GM23248 (cell line): Measurements from ENCODE around the gene TMC5. TPM values are rescaled to one million over a fixed set of nuclear protein-coding genes. Genes with fewer than 3 reads are reported as not detected.

Experiments used
- DNase-seq: peaks from one replicate; pipeline ENCODE4 v3.0.0-alpha.2; 2015
- H2AFZ ChIP-seq: fragments of 200-600 bp; sonication (generic); 2 replicates; pipeline ENCODE4 v1.6.1; 2016; ENCODE audit warnings: antibody characterized with exemption
- H3F3A ChIP-seq: fragments of 200-600 bp; sonication (generic); 2 replicates; pipeline ENCODE4 v1.6.1; 2016; ENCODE audit warnings: mild to moderate bottlenecking, antibody characterized with exemption, mixed run types; ENCODE audit not compliant: insufficient read depth
- H3K27ac ChIP-seq: fragments of 200-600 bp; sonication (generic); 2 replicates; pipeline ENCODE4 v1.5.1; 2016; ENCODE audit warnings: mild to moderate bottlenecking
- H3K27me3 ChIP-seq: fragments of 200-600 bp; sonication (generic); replicated peaks from 2 replicates; pipeline ENCODE4 v1.6.1; 2016; ENCODE audit warnings: mild to moderate bottlenecking; ENCODE audit not compliant: insufficient read depth
- H3K36me3 ChIP-seq: fragments of 200-600 bp; sonication (generic); 2 replicates; pipeline ENCODE4 v1.6.1; 2016; ENCODE audit warnings: low read depth, mild to moderate bottlenecking
- H3K4me1 ChIP-seq: fragments of 200-600 bp; sonication (generic); 2 replicates; pipeline ENCODE4 v1.6.1; 2016; ENCODE audit warnings: mild to moderate bottlenecking; ENCODE audit not compliant: insufficient read depth
- H3K4me2 ChIP-seq: fragments of 200-600 bp; sonication (generic); one replicate; pipeline ENCODE4 v1.6.1; 2016; ENCODE audit warnings: mild to moderate bottlenecking; ENCODE audit not compliant: unreplicated experiment
- H3K4me3 ChIP-seq: fragments of 200-600 bp; sonication (generic); 2 replicates; pipeline ENCODE4 v1.5.1; 2016; ENCODE audit warnings: mild to moderate bottlenecking
- H3K79me2 ChIP-seq: fragments of 200-600 bp; sonication (generic); 2 replicates; pipeline ENCODE4 v1.6.1; 2016; ENCODE audit warnings: mild to moderate bottlenecking; ENCODE audit not compliant: insufficient read depth
- H3K9ac ChIP-seq: fragments of 200-600 bp; sonication (generic); 2 replicates; pipeline ENCODE4 v1.6.1; 2016; ENCODE audit warnings: mild to moderate bottlenecking
- H3K9me2 ChIP-seq: fragments of 200-600 bp; sonication (generic); 2 replicates; pipeline ENCODE4 v1.6.1; 2016; ENCODE audit warnings: mixed run types, mild to moderate bottlenecking, moderate library complexity; ENCODE audit not compliant: insufficient read depth
- H3K9me3 ChIP-seq: fragments of 200-600 bp; sonication (generic); one replicate; pipeline ENCODE4 v1.6.1; 2017; ENCODE audit warnings: low read depth
- H4K20me1 ChIP-seq: fragments of 200-600 bp; sonication (generic); 2 replicates; pipeline ENCODE4 v1.6.0; 2016; ENCODE audit not compliant: insufficient read depth
- EZH2 ChIP-seq: fragments of 200-600 bp; sonication (generic); IDR thresholded peaks from 2 replicates; pipeline ENCODE4 v1.6.1; 2018; ENCODE audit warnings: antibody characterized with exemption, mild to moderate bottlenecking; ENCODE audit not compliant: insufficient read depth, poor library complexity, severe bottlenecking
- EZH2phosphoT487 ChIP-seq: fragments of 200-600 bp; sonication (generic); IDR thresholded peaks from 2 replicates; pipeline ENCODE4 v1.6.1; 2018; ENCODE audit warnings: antibody characterized with exemption, moderate library complexity, mild to moderate bottlenecking, low read depth; ENCODE audit not compliant: insufficient read depth
- WGBS, 2 experiments: methylation state at CpG; one replicate each; pipeline ENCODE4 v1.1.6; 2015 to 2017; ENCODE audit warnings: low lambda C conversion rate in 2 of 2, low coverage in 1 of 2; ENCODE audit errors: missing lambda C conversion rate in 2 of 2; 5-methylcytosine and 5-hydroxymethylcytosine counted together
- in situ Hi-C: fragments of 300-500 bp; cut with MboI; formaldehyde crosslinking; loops from 2 replicates; pipeline ENCODE4 v1.15.0; 2020
- polyA plus RNA-seq: library from polyadenylated mRNA; unstranded; fragments of >200 nt; fragmentation: Nextera tagmentation; extraction: Ambion mirVana; gene quantifications from 2 replicates; pipeline ENCODE4 v1.2.1, GENCODE V29; 2016
- total RNA-seq: library from RNA; depleted of rRNA; stranded (reverse); fragments of >200 nt; shearing (Covaris generic); gene quantifications from 2 replicates; pipeline ENCODE4 v1.2.3, GENCODE V29; 2014

The TMC5 gene
- total and polyA plus RNA-seq, 2 experiments from 2014 or later = not detected

DNA sequence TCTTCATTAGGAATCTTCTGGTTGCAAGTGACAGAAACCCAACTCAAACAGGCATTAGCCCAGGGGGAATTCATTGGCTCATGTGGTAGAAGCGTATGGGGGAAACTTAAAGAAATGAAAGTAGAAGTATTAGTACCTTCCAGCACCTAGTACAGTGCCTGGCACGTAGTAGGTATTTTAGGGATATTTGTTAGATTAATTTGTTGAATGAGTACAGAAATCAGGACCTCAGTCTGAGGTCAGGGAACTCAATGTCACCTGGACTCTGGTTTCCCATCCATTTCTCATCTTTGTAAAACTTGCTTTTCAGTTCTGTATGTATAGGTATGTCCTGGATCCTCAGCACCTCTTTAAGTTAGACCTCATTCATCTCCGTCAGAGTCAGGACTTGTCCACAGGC lies 32.5 kb downstream of the TMC5 start:
- Histone ChIP-seq H3K4me1 (no peaks in the 10 kb centered on the region), H3K27ac (no peak overlapping the region), H3K9me2 (no peaks in the 10 kb centered on the region), H3K4me3 (no peak overlapping the region), H4K20me1 (no peaks in the 10 kb centered on the region), H3K79me2 (no peaks in the 10 kb centered on the region), H3K4me2 (no peak overlapping the region), H3K36me3 (no peaks in the 10 kb centered on the region), H2AFZ (no peak overlapping the region), H3K9me3 (no peaks in the 10 kb centered on the region), H3F3A (no peaks in the 10 kb centered on the region), H3K9ac (no peak overlapping the region), H3K27me3 (0 out of 2 replicates have a peak, but pooled peaks cover 3% of the 10 kb centered on the region)
- in situ Hi-C loops = no loop called here
- TF ChIP-seq EZH2 = no peak
- TF ChIP-seq EZH2phosphoT487 = no peak
- WGBS, 2 experiments = 31 to 42% methylated on average over 3 of the region's 3 CpGs
- no peak for DNase-seq

DNA sequence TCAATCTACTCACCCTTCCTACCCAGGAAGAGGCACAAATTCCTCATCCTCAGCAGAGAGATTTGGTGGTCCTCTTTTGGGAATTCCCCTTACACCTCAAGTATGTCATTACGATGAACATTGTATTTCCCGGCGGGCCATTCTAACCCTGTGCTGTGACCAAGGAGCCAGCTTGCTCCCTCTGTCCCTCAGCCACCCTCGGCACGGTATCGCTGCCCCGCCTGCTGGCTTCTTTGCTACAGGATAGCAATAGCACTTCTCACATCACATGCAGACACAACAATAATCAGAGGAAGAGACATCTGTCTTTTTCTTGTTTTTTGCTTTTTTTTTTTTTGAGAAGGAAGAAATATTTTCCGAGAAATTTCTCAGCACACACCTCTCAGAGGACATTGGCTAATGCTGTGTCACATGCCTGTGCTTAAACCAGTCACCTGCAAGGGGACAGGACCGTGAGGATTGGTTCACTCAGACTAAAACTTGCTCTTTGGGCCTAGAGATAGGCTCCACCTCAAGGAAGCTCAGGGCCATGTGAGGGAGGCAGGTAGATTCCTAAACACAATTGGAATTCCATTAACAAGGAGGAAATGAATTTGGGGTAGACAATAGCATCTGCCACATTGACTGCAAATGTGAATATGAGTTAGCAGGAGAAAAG lies 41.2 kb downstream of the TMC5 start:
- Histone ChIP-seq H3K27ac (no peak overlapping the region), H3K4me1 (no peaks in the 10 kb centered on the region), H3K4me2 (no peak overlapping the region), H3K9ac (no peak overlapping the region), H3F3A (no peaks in the 10 kb centered on the region), H2AFZ (no peak overlapping the region), H3K4me3 (no peak overlapping the region), H3K36me3 (no peaks in the 10 kb centered on the region), H3K79me2 (no peaks in the 10 kb centered on the region), H3K27me3 (no peaks in the 10 kb centered on the region), H4K20me1 (no peaks in the 10 kb centered on the region), H3K9me3 (no peaks in the 10 kb centered on the region), H3K9me2 (no peaks in the 10 kb centered on the region)
- in situ Hi-C loops = no loop called here
- WGBS, 2 experiments = 33 to 37% methylated on average over 9 of the region's 9 CpGs
- DNase-seq = no peak
- TF ChIP-seq EZH2phosphoT487 (no peak), EZH2 (no peak)

DNA sequence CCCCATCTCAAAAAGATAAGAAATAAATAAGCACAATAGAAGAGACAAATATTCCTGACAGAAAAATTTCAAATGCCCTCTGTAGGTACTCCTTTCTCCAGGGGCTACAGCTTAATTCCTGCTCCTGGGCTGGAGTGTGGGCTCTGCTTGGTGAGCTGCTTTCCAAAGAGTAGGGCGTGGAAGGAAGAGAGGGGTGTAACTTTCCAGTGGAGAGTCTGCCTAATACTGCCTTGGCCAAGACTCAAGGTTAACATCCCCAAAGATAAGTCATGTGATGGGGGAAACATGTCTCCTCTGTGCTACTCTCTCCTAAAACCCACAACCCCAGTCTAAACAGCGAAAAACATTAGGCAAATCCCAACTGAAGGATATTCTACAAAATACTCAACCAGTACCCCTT lies 42.7 kb downstream of the TMC5 start:
- no peaks in the 10 kb centered on the region for H3F3A ChIP-seq
- 36 to 41% methylated on average over 2 of the region's 2 CpGs for WGBS, 2 experiments
- no peak overlapping the region for H3K9ac ChIP-seq
- no peak overlapping the region for H3K27ac ChIP-seq
- TF ChIP-seq EZH2 = no peak
- TF ChIP-seq EZH2phosphoT487 = no peak
- no peaks in the 10 kb centered on the region for H3K27me3 ChIP-seq
- no peaks in the 10 kb centered on the region for H3K9me2 ChIP-seq
- no peak for DNase-seq
- no peak overlapping the region for H2AFZ ChIP-seq
- H4K20me1 ChIP-seq = no peaks in the 10 kb centered on the region
- no peak overlapping the region for H3K4me2 ChIP-seq
- no peaks in the 10 kb centered on the region for H3K9me3 ChIP-seq
- H3K79me2 ChIP-seq = no peaks in the 10 kb centered on the region
- no peaks in the 10 kb centered on the region for H3K4me1 ChIP-seq
- H3K4me3 ChIP-seq = no peak overlapping the region
- in situ Hi-C loops = no loop called here
- H3K36me3 ChIP-seq = no peaks in the 10 kb centered on the region

DNA sequence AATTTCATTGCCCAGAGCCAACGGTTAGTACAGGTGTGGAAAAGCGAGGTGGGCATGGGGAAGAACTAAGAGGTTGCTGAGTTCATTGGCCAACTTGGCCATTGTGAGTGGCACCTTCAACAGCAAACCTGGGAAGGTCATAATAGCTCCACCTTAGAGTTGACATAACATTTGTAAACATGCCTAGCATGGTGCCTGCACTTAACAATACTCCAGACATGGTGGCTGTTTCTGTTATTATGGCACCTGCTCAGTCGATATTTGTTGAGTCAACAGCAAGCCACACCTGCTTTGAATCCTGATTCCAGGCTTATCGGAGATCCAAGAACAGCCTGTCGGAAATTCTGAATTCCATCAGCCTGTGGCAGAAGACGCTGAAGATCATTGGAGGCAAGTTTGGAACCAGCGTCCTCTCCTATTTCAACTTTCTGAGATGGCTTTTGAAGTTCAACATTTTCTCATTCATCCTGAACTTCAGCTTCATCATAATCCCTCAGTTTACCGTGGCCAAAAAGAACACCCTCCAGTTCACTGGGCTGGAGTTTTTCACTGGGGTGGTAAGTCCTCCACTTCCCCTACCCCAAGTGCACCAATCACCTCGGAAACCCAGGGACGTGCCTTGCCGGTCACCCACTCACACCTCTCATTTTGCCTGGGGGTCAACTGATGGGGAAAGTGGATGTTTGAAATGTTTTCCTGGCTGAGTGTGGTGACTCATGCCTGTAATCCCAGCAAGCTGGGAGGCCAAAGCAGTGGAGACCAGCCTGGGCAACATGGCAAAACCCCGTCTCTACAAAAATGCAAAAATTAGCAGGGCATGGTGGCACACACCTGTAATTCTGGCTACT lies 46.0 kb downstream of the TMC5 start:
- H3F3A ChIP-seq = no peaks in the 10 kb centered on the region
- TF ChIP-seq EZH2 = no peak
- TF ChIP-seq EZH2phosphoT487 = no peak
- in situ Hi-C loops = no loop called here
- no peaks in the 10 kb centered on the region for H3K79me2 ChIP-seq
- no peaks in the 10 kb centered on the region for H3K4me1 ChIP-seq
- H3K9me3 ChIP-seq = no peaks in the 10 kb centered on the region
- no peak overlapping the region for H3K9ac ChIP-seq
- no peak overlapping the region for H3K4me3 ChIP-seq
- H3K27me3 ChIP-seq = no peaks in the 10 kb centered on the region
- no peak overlapping the region for H3K27ac ChIP-seq
- no peak overlapping the region for H3K4me2 ChIP-seq
- no peaks in the 10 kb centered on the region for H3K36me3 ChIP-seq
- no peaks in the 10 kb centered on the region for H4K20me1 ChIP-seq
- no peak for DNase-seq
- WGBS, 2 experiments = 60 to 70% methylated on average over 12 of the region's 12 CpGs
- H3K9me2 ChIP-seq = no peaks in the 10 kb centered on the region
- H2AFZ ChIP-seq = no peak overlapping the region
